GM18526 (cell line): Measurements from ENCODE around the gene VASH2.

Source experiments
- POLR2A ChIP-seq: IDR thresholded peaks from 3 replicates; pipeline ENCODE4 v1.6.1; 2011; ENCODE audit not compliant: insufficient read length; ENCODE audit errors: extremely low read depth

VASH2 gene

DNA sequence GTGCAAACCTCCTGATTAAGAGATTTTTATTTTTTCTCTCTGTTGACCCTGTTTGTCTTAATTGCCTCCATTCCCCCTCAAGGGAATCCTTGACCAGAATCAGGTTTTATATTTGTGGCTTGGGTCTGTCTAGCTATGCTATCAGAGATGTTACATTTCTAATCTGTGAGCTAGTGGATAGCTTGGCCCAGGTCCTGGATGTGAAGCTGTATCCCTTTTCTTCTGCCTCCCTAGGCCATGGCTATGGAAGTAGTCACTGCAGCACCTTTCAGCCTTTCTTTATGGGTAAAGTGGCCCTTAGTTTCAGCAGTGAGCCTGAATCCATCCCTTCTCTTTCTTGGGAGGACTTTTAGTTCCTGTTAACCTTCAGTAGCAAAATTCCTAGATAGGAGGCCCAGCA is 82.3 kb downstream of the VASH2 start:
- TF ChIP-seq POLR2A: no peak

DNA sequence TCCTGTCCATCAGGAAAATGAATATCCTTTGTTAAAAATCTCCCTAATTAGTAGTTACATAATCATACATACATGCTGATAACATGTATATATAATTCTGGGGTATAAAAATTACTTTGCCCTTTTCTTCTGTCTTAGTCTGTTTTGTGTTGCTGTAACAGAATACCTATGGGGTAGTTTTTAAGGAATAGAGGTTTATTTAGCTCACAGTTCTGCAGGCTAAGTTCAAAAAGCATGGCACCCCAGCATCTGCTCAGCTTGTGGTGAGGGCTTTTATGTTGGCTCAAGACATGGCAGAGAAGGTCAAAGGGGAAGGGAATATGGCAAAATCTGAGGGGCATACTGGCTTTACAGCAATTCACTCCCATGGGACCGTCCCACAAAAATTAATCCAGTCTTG is 84.4 kb downstream of the VASH2 start:
- no peak for TF ChIP-seq POLR2A

DNA sequence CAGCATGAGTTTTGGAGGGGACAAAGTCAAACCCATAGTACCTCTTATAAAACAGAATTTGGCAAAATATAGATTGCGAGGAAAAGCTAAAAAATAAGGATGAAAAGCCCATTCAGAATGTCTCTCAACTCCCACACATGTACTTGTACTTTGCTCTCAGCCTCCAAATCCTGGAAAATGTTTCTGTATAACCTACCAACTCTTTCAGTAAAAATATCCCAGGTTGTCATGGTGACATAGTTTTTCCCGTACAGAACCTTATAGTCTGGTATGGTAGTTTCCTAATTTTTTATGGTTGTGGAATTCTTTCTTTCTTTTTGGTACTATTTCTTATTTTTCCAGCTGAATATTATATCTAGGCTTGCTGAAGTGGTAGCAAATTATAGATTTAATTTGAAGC is 85.2 kb downstream of the VASH2 start:
- TF ChIP-seq POLR2A: no peak
